GM12878 (cell line): ENCODE results near the gene GLS. TPM values are rescaled to one million over a fixed set of nuclear protein-coding genes. Genes with fewer than 3 reads are reported as not detected.

Experiments used
- CREB1 ChIP-seq: IDR thresholded peaks from 2 replicates; pipeline ENCODE4 v1.6.1; 2012; ENCODE audit warnings: low read depth, mild to moderate bottlenecking, inconsistent platforms
- CUX1 ChIP-seq: IDR thresholded peaks from 2 replicates; pipeline ENCODE4 v1.6.1; 2012; ENCODE audit warnings: improper control_type of control experiment, low read depth, low read length; ENCODE audit not compliant: insufficient replicate concordance
- E2F4 ChIP-seq: IDR thresholded peaks from 2 replicates; pipeline ENCODE4 v1.6.1; 2012; ENCODE audit warnings: low read depth, low read length, improper control_type of control experiment
- IRF4 ChIP-seq: IDR thresholded peaks from 2 replicates; pipeline ENCODE4 v1.6.1; 2011; ENCODE audit warnings: low read depth, low read length
- MXI1 ChIP-seq: fragments of 150-350 bp; IDR thresholded peaks from 2 replicates; pipeline ENCODE4 v1.6.1; 2011; ENCODE audit warnings: low read depth, mild to moderate bottlenecking, inconsistent platforms, low read length, improper control_type of control experiment
- MYC ChIP-seq: IDR thresholded peaks from 2 replicates; pipeline ENCODE4 v1.6.1; 2011; ENCODE audit warnings: mild to moderate bottlenecking, low read length, moderate library complexity, inconsistent platforms; ENCODE audit not compliant: insufficient read depth, insufficient replicate concordance, insufficient read length, severe bottlenecking
- NFXL1 ChIP-seq: fragments of 450-650 bp; IDR thresholded peaks from 2 replicates; pipeline ENCODE4 v1.6.1; 2017; ENCODE audit warnings: antibody characterized with exemption, mild to moderate bottlenecking, borderline replicate concordance
- NRF1 ChIP-seq: conservative IDR thresholded peaks from 2 replicates; pipeline ENCODE4 v1.6.1; 2011; ENCODE audit warnings: mild to moderate bottlenecking, low read depth, low read length, improper control_type of control experiment
- POU2F2 ChIP-seq: IDR thresholded peaks from 3 replicates; pipeline ENCODE4 v1.6.1; 2011; ENCODE audit warnings: low read depth, mild to moderate bottlenecking, low read length, borderline replicate concordance
- REST ChIP-seq: IDR thresholded peaks from 2 replicates; pipeline ENCODE4 v1.6.1; 2012; ENCODE audit warnings: mild to moderate bottlenecking, low read depth, low read length
- SPI1 ChIP-seq: IDR thresholded peaks from 2 replicates; pipeline ENCODE4 v1.6.1; 2011; ENCODE audit warnings: low read depth, mild to moderate bottlenecking, low read length, moderate library complexity, borderline replicate concordance; ENCODE audit not compliant: insufficient read depth
- YBX1 ChIP-seq: fragments of 450-650 bp; IDR thresholded peaks from 2 replicates; pipeline ENCODE4 v1.6.1; 2016; ENCODE audit warnings: antibody characterized with exemption
- polyA plus RNA-seq, 11 experiments: library from polyadenylated mRNA; depleted of rRNA in 4 of 11; unstranded in 6 of 11; stranded (reverse) in 5 of 11; fragments of >200 nt; fragmentation: Nextera tagmentation in 4 of 11; fragmentation: Illumina TruSeq in 1 of 11; extraction: Ambion mirVana in 4 of 11; extraction: Trizol in 1 of 11; gene quantifications; 1 replicate in 1 of 11; 2 replicates in 10 of 11; pipeline versions ENCODE4 v1.2.1 to v1.2.3, GENCODE V29; 2011 to 2016; ENCODE audit warnings: inconsistent platforms in 2 of 11, missing spikeins in 2 of 11, low read depth in 1 of 11
- total RNA-seq, 4 experiments: library from RNA; depleted of rRNA in 3 of 4; stranded (reverse); fragments of >200 nt in 3 of 4; fragmentation: Illumina TruSeq in 1 of 4; extraction: Trizol in 1 of 4; gene quantifications; 2 replicates each; pipeline versions ENCODE4 v1.2.1 to v1.2.3, GENCODE V29; 2013 to 2021
- TF ChIP-seq, protein P1 (sequence below), 3 experiments: IDR thresholded peaks in 2 of 3; conservative IDR thresholded peaks in 1 of 3; 2 replicates each; pipeline ENCODE4 v1.5.1; 2011; ENCODE audit warnings: low read depth in 3 of 3, low read length in 3 of 3, mild to moderate bottlenecking in 3 of 3, control low read depth in 2 of 3, moderate library complexity in 2 of 3, inconsistent platforms in 1 of 3, mixed read lengths in 1 of 3; ENCODE audit not compliant: control insufficient read depth in 2 of 3, insufficient read depth in 1 of 3; ENCODE audit errors: extremely low read depth in 1 of 3
- TF ChIP-seq, protein P2 (sequence below): fragments of 450-650 bp; IDR thresholded peaks from 2 replicates; pipeline ENCODE4 v1.6.1; 2016; ENCODE audit warnings: mild to moderate bottlenecking
- TF ChIP-seq, protein P3 (sequence below): IDR thresholded peaks from 2 replicates; pipeline ENCODE4 v1.6.1; 2011; ENCODE audit warnings: low read depth, low read length, improper control_type of control experiment, borderline replicate concordance

Gene GLS
- total and polyA plus RNA-seq, 10 of the 15 experiments (the other 5 are each of a cell fraction or from before 2014, with no cell fraction given): 15.7 to 145 (median 70.8) TPM

GRCh38 chr2:190882411-190882766 lies 1.8 kb downstream of the GLS start (continued):
- TF ChIP-seq, protein P1, sequence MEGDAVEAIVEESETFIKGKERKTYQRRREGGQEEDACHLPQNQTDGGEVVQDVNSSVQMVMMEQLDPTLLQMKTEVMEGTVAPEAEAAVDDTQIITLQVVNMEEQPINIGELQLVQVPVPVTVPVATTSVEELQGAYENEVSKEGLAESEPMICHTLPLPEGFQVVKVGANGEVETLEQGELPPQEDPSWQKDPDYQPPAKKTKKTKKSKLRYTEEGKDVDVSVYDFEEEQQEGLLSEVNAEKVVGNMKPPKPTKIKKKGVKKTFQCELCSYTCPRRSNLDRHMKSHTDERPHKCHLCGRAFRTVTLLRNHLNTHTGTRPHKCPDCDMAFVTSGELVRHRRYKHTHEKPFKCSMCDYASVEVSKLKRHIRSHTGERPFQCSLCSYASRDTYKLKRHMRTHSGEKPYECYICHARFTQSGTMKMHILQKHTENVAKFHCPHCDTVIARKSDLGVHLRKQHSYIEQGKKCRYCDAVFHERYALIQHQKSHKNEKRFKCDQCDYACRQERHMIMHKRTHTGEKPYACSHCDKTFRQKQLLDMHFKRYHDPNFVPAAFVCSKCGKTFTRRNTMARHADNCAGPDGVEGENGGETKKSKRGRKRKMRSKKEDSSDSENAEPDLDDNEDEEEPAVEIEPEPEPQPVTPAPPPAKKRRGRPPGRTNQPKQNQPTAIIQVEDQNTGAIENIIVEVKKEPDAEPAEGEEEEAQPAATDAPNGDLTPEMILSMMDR (IDR thresholded peaks at IDR 0.05 in 2 of 3, conservative IDR thresholded peaks at IDR 0.05 in 1 of 3; ENCODE audit: control insufficient read depth in 2 of 3, extremely low read depth in 1 of 3, insufficient read depth in 1 of 3, low read depth in 3 of 3, low read length in 3 of 3): no peak
- no peak for TF ChIP-seq NRF1
- TF ChIP-seq IRF4: no peak
- 0 out of 2 replicates have a peak, but pooled peaks have one; percentile 30 for TF ChIP-seq MXI1
- TF ChIP-seq REST: no peak
- TF ChIP-seq YBX1: no peak
- TF ChIP-seq, protein P2, sequence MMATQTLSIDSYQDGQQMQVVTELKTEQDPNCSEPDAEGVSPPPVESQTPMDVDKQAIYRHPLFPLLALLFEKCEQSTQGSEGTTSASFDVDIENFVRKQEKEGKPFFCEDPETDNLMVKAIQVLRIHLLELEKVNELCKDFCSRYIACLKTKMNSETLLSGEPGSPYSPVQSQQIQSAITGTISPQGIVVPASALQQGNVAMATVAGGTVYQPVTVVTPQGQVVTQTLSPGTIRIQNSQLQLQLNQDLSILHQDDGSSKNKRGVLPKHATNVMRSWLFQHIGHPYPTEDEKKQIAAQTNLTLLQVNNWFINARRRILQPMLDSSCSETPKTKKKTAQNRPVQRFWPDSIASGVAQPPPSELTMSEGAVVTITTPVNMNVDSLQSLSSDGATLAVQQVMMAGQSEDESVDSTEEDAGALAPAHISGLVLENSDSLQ: no peak
- no peak for TF ChIP-seq POU2F2
- TF ChIP-seq, protein P3, sequence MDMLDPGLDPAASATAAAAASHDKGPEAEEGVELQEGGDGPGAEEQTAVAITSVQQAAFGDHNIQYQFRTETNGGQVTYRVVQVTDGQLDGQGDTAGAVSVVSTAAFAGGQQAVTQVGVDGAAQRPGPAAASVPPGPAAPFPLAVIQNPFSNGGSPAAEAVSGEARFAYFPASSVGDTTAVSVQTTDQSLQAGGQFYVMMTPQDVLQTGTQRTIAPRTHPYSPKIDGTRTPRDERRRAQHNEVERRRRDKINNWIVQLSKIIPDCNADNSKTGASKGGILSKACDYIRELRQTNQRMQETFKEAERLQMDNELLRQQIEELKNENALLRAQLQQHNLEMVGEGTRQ: no peak
- no peak for TF ChIP-seq E2F4
- no peak for TF ChIP-seq CREB1
- TF ChIP-seq MYC: no peak
- no peak for TF ChIP-seq CUX1
- TF ChIP-seq SPI1: no peak
- no peak for TF ChIP-seq NFXL1
